GM21528 (cell line): ENCODE data around the gene EYA2.

Experiments
- ATAC-seq: cut with Tn5 transposase; IDR thresholded peaks from one replicate; pipeline ENCODE4 v1.9.1; 2021; ENCODE audit warnings: mild to moderate bottlenecking, moderate library complexity; ENCODE audit not compliant: unreplicated experiment, low FRiP score

The EYA2 gene

GRCh38 chr20:47057661-47058060, 163.0 kb downstream of the EYA2 start:
- ATAC-seq: no peak

GRCh38 chr20:47058236-47058635, 163.6 kb downstream of the EYA2 start:
- no peak for ATAC-seq

DNA sequence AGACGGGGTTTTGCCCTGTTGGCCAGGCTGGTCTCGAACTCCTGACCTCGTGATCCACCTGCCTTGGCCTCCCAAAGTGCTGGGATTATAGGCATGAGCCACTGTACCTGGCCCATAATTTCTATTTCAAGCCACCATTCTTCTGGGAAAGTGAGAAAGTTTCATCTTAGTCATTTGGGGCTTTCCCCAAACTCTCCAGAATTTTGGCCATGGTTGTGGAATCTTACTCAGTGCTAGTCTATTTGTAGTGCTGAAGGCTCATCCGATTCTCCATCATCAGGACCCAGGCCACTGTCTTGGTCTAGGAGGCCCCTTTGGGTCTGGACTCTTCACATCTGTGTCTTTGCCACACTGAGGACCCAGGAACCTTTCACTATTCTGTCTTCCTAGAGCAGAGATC, 164.9 kb downstream of the EYA2 start:
- ATAC-seq: no peak

DNA sequence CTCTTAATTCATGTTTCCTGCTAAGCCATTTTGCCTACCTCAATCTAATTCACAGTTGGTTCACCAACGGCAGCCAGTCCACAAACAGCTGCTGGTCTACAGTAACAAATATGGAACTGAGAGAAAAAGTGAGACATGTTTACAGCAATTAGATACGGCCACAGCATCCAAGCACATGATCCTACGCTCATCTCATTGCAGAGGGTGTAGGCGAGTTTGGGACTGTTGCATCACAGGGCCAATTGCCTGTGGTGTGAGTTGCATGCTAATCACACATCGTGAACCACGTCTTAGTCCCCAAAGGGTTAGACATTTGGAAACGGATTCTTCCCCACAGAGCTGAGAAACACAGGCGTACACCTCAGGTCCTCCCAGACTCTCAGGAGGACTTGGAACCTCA, 166.9 kb downstream of the EYA2 start:
- ATAC-seq: no peak

- no peak for ATAC-seq
Observed at GRCh38 chr20:47062226-47062890, 167.7 kb downstream of the EYA2 start.

- no peak for ATAC-seq
Observed at GRCh38 chr20:47063407-47063806, 168.8 kb downstream of the EYA2 start.

- no peak for ATAC-seq
Observed at GRCh38 chr20:47063808-47064207, 169.2 kb downstream of the EYA2 start.

GRCh38 chr20:47066484-47067270, 172.0 kb downstream of the EYA2 start:
- ATAC-seq: no peak

DNA sequence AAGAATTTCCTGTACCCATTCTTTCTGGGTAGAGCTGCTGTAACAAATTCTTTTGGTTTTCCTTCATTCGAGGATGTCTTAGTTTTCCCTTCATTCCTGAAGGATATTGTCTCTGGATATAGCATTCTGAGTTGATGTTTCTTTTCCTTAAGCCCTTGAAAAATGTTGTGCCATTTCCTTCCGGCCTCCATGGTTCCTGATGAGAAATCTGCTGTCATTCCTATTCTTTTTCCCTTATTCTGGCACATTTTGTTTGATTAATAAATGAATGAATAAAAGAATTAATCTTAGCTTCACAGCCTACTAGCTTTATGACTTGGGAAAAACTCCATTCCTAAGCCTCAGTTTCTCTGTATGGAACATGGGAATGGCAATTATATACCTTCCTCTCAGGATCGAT, 173.1 kb downstream of the EYA2 start:
- no peak for ATAC-seq

- ATAC-seq: no peak
Observed at GRCh38 chr20:47070176-47070575, 175.5 kb downstream of the EYA2 start.

DNA sequence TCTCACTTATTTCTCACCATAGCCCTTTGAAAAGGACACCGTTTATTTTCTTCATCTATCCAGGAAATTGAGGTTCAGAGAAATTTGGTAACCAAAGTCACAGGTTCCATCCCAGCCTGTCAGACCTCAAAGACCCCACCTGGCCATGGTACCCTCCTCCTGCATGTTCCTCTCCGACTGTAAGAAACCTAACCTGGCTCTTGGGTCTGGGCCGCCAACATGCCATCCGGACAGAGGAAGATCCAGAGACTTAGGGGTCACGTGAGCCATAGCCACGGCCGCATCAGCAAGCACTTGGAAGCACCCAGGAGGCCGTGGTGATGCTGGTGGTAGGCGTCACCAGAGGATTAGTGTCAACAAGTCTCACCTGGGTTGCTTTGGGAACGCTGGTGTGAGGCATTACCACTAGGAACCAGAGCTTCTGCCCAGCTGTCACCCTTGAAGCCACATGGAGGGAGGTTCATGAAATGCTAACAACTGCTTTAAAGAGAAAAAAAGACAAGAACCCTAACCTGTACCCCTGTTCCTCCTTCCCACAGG, 177.1 kb downstream of the EYA2 start:
- ATAC-seq: no peak

- no peak for ATAC-seq
Observed at GRCh38 chr20:47073766-47074475, 179.3 kb downstream of the EYA2 start.

DNA sequence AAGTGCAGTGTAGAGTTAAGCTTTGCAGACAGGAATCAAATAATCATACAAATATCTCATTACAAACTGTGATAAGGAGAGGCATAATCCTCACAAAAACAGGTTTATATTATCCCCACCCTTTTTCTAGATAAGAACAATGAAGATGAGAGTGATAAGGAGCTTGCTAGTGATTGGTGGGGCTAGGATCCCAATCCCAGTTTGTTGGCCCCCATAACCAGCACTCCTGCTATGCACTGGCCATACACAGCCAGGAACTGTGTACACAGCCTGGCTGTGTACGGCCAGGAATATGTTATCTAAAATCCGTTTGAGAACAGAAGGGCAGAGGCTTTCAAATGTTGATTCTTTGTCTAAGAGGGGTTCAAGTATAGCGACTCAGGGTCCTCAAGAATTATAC, 180.6 kb downstream of the EYA2 start:
- no peak for ATAC-seq

- ATAC-seq: no peak
Observed at GRCh38 chr20:47079047-47079446, 184.4 kb downstream of the EYA2 start.

GRCh38 chr20:47080365-47080764, 185.7 kb downstream of the EYA2 start:
- ATAC-seq: no peak

- no peak for ATAC-seq
Observed at GRCh38 chr20:47086316-47086715, 191.7 kb downstream of the EYA2 start.

GRCh38 chr20:47088335-47088734, 193.7 kb downstream of the EYA2 start:
- no peak for ATAC-seq

DNA sequence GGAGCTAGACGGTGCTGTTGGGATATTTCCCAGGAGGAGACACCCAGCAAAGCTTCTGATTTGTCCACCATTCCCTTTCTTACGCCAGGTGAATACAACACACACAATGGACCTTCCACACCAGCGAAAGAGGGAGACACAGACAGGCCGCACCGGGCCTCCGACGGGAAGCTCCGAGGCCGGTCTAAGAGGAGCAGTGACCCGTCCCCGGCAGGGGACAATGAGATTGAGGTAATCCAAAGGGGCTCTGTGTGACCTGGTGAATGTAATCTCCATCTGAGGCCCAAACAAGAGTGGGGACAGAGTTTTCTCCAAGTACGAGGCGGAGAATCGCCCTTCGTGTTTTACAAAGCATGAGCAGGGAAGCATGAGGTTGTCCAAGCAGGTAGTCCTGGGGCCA, 194.5 kb downstream of the EYA2 start:
- no peak for ATAC-seq

DNA sequence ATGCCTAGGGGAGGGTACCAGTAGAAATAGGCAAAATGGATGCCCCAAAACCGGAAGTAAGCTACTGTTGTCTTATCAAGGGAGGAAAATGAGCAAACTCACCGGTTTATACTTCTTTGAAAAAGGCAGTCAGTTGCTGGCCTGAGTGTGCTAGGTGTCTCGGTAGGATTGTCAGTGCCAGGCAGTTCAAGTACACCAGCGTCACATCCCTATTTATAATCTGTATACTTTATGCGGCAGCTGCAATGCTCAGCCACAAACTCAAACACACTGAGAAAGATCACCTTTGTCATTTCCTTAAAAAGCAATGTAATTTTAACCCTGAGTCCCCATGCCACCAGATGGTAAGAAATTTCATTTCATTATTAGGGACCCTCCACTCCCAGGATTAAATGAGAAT, 196.2 kb downstream of the EYA2 start:
- ATAC-seq: no peak

GRCh38 chr20:47093320-47093966, 198.8 kb downstream of the EYA2 start:
- ATAC-seq: no peak

DNA sequence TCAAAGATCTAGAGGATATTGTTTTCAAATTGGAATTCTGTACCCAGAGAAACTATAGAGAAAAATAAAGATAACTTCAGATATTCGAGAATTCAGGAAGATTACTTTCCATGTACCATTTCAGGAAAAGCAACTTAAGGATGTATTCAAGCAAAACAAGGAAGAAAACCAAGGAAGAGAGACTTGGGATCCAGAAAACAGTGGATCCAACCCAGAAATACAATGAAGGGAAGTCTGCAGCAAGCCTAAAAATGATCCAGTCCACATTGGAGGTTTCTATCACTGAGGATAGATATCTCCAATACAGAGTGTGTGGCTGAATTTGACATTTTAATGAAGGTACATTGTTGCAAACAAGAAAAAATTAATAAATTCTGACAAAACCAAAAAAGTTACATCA, 201.0 kb downstream of the EYA2 start:
- ATAC-seq: no peak
